ENCODE results near the gene DNAJB8.

The DNAJB8 gene

GRCh38 chr3:128475355-128475754 is 8.7 kb upstream of the DNAJB8 start:
- H3K27me3 ChIP-seq (replicated peaks; ENCODE audit: control insufficient read depth, insufficient read depth, low read length, poor library complexity, severe bottlenecking): no peaks in the 10 kb centered on the region
- H3K4me1 ChIP-seq (ENCODE audit: control insufficient read depth, insufficient read depth, low read length, poor library complexity, severe bottlenecking): no peaks in the 10 kb centered on the region
- H3K4me3 ChIP-seq (ENCODE audit: insufficient read depth, low read depth, low read length, poor library complexity, severe bottlenecking): no peak overlapping the region
- no peaks in the 10 kb centered on the region for H3K9me3 ChIP-seq (ENCODE audit: control insufficient read depth, low read length)
- H3K36me3 ChIP-seq (ENCODE audit: control insufficient read depth, insufficient read depth, low read length): no peaks in the 10 kb centered on the region
- no peak overlapping the region for H3K27ac ChIP-seq (ENCODE audit: insufficient read depth, low read length, poor library complexity, severe bottlenecking)
- no peak for DNase-seq

GRCh38 chr3:128473737-128474136 is 7.0 kb upstream of the DNAJB8 start:
- Histone ChIP-seq H3K27me3 (replicated peaks; ENCODE audit: control insufficient read depth, insufficient read depth, low read length, poor library complexity, severe bottlenecking) (no peaks in the 10 kb centered on the region), H3K9me3 (ENCODE audit: control insufficient read depth, low read length) (no peaks in the 10 kb centered on the region), H3K4me3 (ENCODE audit: insufficient read depth, low read depth, low read length, poor library complexity, severe bottlenecking) (no peak overlapping the region), H3K36me3 (ENCODE audit: control insufficient read depth, insufficient read depth, low read length) (no peaks in the 10 kb centered on the region), H3K4me1 (ENCODE audit: control insufficient read depth, insufficient read depth, low read length, poor library complexity, severe bottlenecking) (no peaks in the 10 kb centered on the region), H3K27ac (ENCODE audit: insufficient read depth, low read length, poor library complexity, severe bottlenecking) (no peak overlapping the region)
- no peak for DNase-seq

GRCh38 chr3:128473180-128473519 is 6.5 kb upstream of the DNAJB8 start:
- no peaks in the 10 kb centered on the region for H3K9me3 ChIP-seq (ENCODE audit: control insufficient read depth, low read length)

GRCh38 chr3:128472449-128473179 is 5.9 kb upstream of the DNAJB8 start:
- no peak for DNase-seq
- Histone ChIP-seq H3K27ac (ENCODE audit: insufficient read depth, low read length, poor library complexity, severe bottlenecking) (no peak overlapping the region), H3K4me3 (ENCODE audit: insufficient read depth, low read depth, low read length, poor library complexity, severe bottlenecking) (no peak overlapping the region), H3K4me1 (ENCODE audit: control insufficient read depth, insufficient read depth, low read length, poor library complexity, severe bottlenecking) (no peaks in the 10 kb centered on the region), H3K36me3 (ENCODE audit: control insufficient read depth, insufficient read depth, low read length) (no peaks in the 10 kb centered on the region), H3K27me3 (replicated peaks; ENCODE audit: control insufficient read depth, insufficient read depth, low read length, poor library complexity, severe bottlenecking) (no peaks in the 10 kb centered on the region), H3K9me3 (ENCODE audit: control insufficient read depth, low read length) (no peaks in the 10 kb centered on the region)

More at GRCh38 chr3:128473180-128473519, 6.5 kb upstream of the DNAJB8 start:
- Histone ChIP-seq H3K36me3 (ENCODE audit: control insufficient read depth, insufficient read depth, low read length) (no peaks in the 10 kb centered on the region), H3K4me1 (ENCODE audit: control insufficient read depth, insufficient read depth, low read length, poor library complexity, severe bottlenecking) (no peaks in the 10 kb centered on the region), H3K27me3 (replicated peaks; ENCODE audit: control insufficient read depth, insufficient read depth, low read length, poor library complexity, severe bottlenecking) (no peaks in the 10 kb centered on the region), H3K27ac (ENCODE audit: insufficient read depth, low read length, poor library complexity, severe bottlenecking) (no peak overlapping the region), H3K4me3 (ENCODE audit: insufficient read depth, low read depth, low read length, poor library complexity, severe bottlenecking) (no peak overlapping the region)
- DNase-seq: no peak

GRCh38 chr3:128471720-128472119 is 5.0 kb upstream of the DNAJB8 start:
- Histone ChIP-seq H3K27me3 (replicated peaks; ENCODE audit: control insufficient read depth, insufficient read depth, low read length, poor library complexity, severe bottlenecking) (no peaks in the 10 kb centered on the region), H3K4me3 (ENCODE audit: insufficient read depth, low read depth, low read length, poor library complexity, severe bottlenecking) (no peak overlapping the region), H3K4me1 (ENCODE audit: control insufficient read depth, insufficient read depth, low read length, poor library complexity, severe bottlenecking) (no peaks in the 10 kb centered on the region), H3K27ac (ENCODE audit: insufficient read depth, low read length, poor library complexity, severe bottlenecking) (no peak overlapping the region), H3K9me3 (ENCODE audit: control insufficient read depth, low read length) (no peaks in the 10 kb centered on the region), H3K36me3 (ENCODE audit: control insufficient read depth, insufficient read depth, low read length) (no peaks in the 10 kb centered on the region)
- no peak for DNase-seq

- Histone ChIP-seq H3K4me1 (ENCODE audit: control insufficient read depth, insufficient read depth, low read length, poor library complexity, severe bottlenecking) (no peaks in the 10 kb centered on the region), H3K36me3 (ENCODE audit: control insufficient read depth, insufficient read depth, low read length) (no peaks in the 10 kb centered on the region), H3K9me3 (ENCODE audit: control insufficient read depth, low read length) (no peaks in the 10 kb centered on the region), H3K27ac (ENCODE audit: insufficient read depth, low read length, poor library complexity, severe bottlenecking) (no peak overlapping the region), H3K4me3 (ENCODE audit: insufficient read depth, low read depth, low read length, poor library complexity, severe bottlenecking) (no peak overlapping the region), H3K27me3 (replicated peaks; ENCODE audit: control insufficient read depth, insufficient read depth, low read length, poor library complexity, severe bottlenecking) (no peaks in the 10 kb centered on the region)
- DNase-seq: no peak
These were observed 4.4 kb upstream of the DNAJB8 start for GRCh38 chr3:128471110-128471509.

- Histone ChIP-seq H3K9me3 (ENCODE audit: control insufficient read depth, low read length) (no peaks in the 10 kb centered on the region), H3K4me1 (ENCODE audit: control insufficient read depth, insufficient read depth, low read length, poor library complexity, severe bottlenecking) (no peaks in the 10 kb centered on the region), H3K27ac (ENCODE audit: insufficient read depth, low read length, poor library complexity, severe bottlenecking) (no peak overlapping the region), H3K27me3 (replicated peaks; ENCODE audit: control insufficient read depth, insufficient read depth, low read length, poor library complexity, severe bottlenecking) (no peaks in the 10 kb centered on the region), H3K4me3 (ENCODE audit: insufficient read depth, low read depth, low read length, poor library complexity, severe bottlenecking) (no peak overlapping the region), H3K36me3 (ENCODE audit: control insufficient read depth, insufficient read depth, low read length) (no peaks in the 10 kb centered on the region)
- DNase-seq: no peak
These were observed 3.6 kb upstream of the DNAJB8 start for GRCh38 chr3:128470134-128470899.

GRCh38 chr3:128469556-128469955 is 2.9 kb upstream of the DNAJB8 start:
- DNase-seq: no peak
- Histone ChIP-seq H3K27me3 (replicated peaks; ENCODE audit: control insufficient read depth, insufficient read depth, low read length, poor library complexity, severe bottlenecking) (no peaks in the 10 kb centered on the region), H3K4me3 (ENCODE audit: insufficient read depth, low read depth, low read length, poor library complexity, severe bottlenecking) (no peak overlapping the region), H3K4me1 (ENCODE audit: control insufficient read depth, insufficient read depth, low read length, poor library complexity, severe bottlenecking) (no peaks in the 10 kb centered on the region), H3K9me3 (ENCODE audit: control insufficient read depth, low read length) (no peaks in the 10 kb centered on the region), H3K27ac (ENCODE audit: insufficient read depth, low read length, poor library complexity, severe bottlenecking) (no peak overlapping the region), H3K36me3 (ENCODE audit: control insufficient read depth, insufficient read depth, low read length) (no peaks in the 10 kb centered on the region)

GRCh38 chr3:128468791-128469527 is 2.3 kb upstream of the DNAJB8 start:
- no peaks in the 10 kb centered on the region for H3K36me3 ChIP-seq (ENCODE audit: control insufficient read depth, insufficient read depth, low read length)
- no peaks in the 10 kb centered on the region for H3K9me3 ChIP-seq (ENCODE audit: control insufficient read depth, low read length)
- no peaks in the 10 kb centered on the region for H3K27me3 ChIP-seq (replicated peaks; ENCODE audit: control insufficient read depth, insufficient read depth, low read length, poor library complexity, severe bottlenecking)
- no peak for DNase-seq
- H3K27ac ChIP-seq (ENCODE audit: insufficient read depth, low read length, poor library complexity, severe bottlenecking): no peak overlapping the region
- no peaks in the 10 kb centered on the region for H3K4me1 ChIP-seq (ENCODE audit: control insufficient read depth, insufficient read depth, low read length, poor library complexity, severe bottlenecking)
- H3K4me3 ChIP-seq (ENCODE audit: insufficient read depth, low read depth, low read length, poor library complexity, severe bottlenecking): no peak overlapping the region

- no peak for DNase-seq
- Histone ChIP-seq H3K4me3 (ENCODE audit: insufficient read depth, low read depth, low read length, poor library complexity, severe bottlenecking) (no peak overlapping the region), H3K27ac (ENCODE audit: insufficient read depth, low read length, poor library complexity, severe bottlenecking) (no peak overlapping the region), H3K36me3 (ENCODE audit: control insufficient read depth, insufficient read depth, low read length) (no peaks in the 10 kb centered on the region), H3K27me3 (replicated peaks; ENCODE audit: control insufficient read depth, insufficient read depth, low read length, poor library complexity, severe bottlenecking) (no peaks in the 10 kb centered on the region), H3K4me1 (ENCODE audit: control insufficient read depth, insufficient read depth, low read length, poor library complexity, severe bottlenecking) (no peaks in the 10 kb centered on the region), H3K9me3 (ENCODE audit: control insufficient read depth, low read length) (no peaks in the 10 kb centered on the region)
These were observed 1.6 kb upstream of the DNAJB8 start for GRCh38 chr3:128468285-128468790.
